A673 (cell line): Measurements from ENCODE around the gene FJX1. TPM values are rescaled to one million over a fixed set of nuclear protein-coding genes. Genes with fewer than 3 reads are reported as not detected.

ENCODE experiments used
- BruUV-seq: library from RNA; stranded (reverse); fragments of 400-500 nt; replicated peaks from 2 replicates; lab custom pipeline; 2021; lab: Mats Ljungman, UMichigan
- CTCF ChIA-PET: fragments of 300-600 bp; sonication (Branson Sonifier 250); formaldehyde crosslinking; loops from one replicate; lab custom pipeline; 2022; ENCODE audit warnings: antibody characterized with exemption; lab: Charles Lee
- POLR2A ChIA-PET: fragments of 300-600 bp; sonication (Branson Sonifier 250); formaldehyde crosslinking; loops from one replicate; lab custom pipeline; 2022; ENCODE audit warnings: antibody characterized with exemption; ENCODE audit not compliant: low non-redundant PET; lab: Charles Lee
- DNase-seq: peaks from one replicate; pipeline ENCODE4 v3.0.0-alpha.2; 2015; ENCODE audit warnings: low spot score
- H3K27ac ChIP-seq: fragments of 200-600 bp; sonication (generic); 2 replicates; pipeline ENCODE4 v1.5.1; 2016; ENCODE audit warnings: mixed run types, low read depth, mild to moderate bottlenecking, mixed read lengths, antibody characterized with exemption, low read length; ENCODE audit not compliant: poor library complexity, severe bottlenecking
- H3K27me3 ChIP-seq: fragments of 200-600 bp; sonication (generic); replicated peaks from 2 replicates; pipeline ENCODE4 v1.6.1; 2017; ENCODE audit warnings: mixed run types, low read depth, mild to moderate bottlenecking, mixed read lengths, antibody characterized with exemption, low read length; ENCODE audit not compliant: insufficient read depth, poor library complexity
- H3K36me3 ChIP-seq: fragments of 200-600 bp; sonication (generic); 2 replicates; pipeline ENCODE4 v1.6.1; 2016; ENCODE audit warnings: mixed run types, mild to moderate bottlenecking, mixed read lengths, antibody characterized with exemption, low read length; ENCODE audit not compliant: insufficient read depth, poor library complexity, severe bottlenecking
- H3K4me1 ChIP-seq: fragments of 200-600 bp; sonication (generic); 2 replicates; pipeline ENCODE4 v1.6.1; 2017; ENCODE audit warnings: mixed run types, mild to moderate bottlenecking, mixed read lengths, antibody characterized with exemption, low read length; ENCODE audit not compliant: insufficient read depth, poor library complexity, severe bottlenecking
- H3K4me3 ChIP-seq: fragments of 200-600 bp; sonication (generic); 2 replicates; pipeline ENCODE4 v1.5.1; 2016; ENCODE audit warnings: low read depth, mixed run types, mild to moderate bottlenecking, mixed read lengths, low read length; ENCODE audit not compliant: poor library complexity, severe bottlenecking
- H3K9me3 ChIP-seq: fragments of 200-600 bp; sonication (generic); 2 replicates; pipeline ENCODE4 v1.6.1; 2016; ENCODE audit warnings: mixed run types, low read depth, mild to moderate bottlenecking, mixed read lengths, antibody characterized with exemption, low read length; ENCODE audit not compliant: poor library complexity, severe bottlenecking
- EZH2 ChIP-seq: fragments of 200-600 bp; sonication (generic); IDR thresholded peaks from 2 replicates; pipeline ENCODE4 v1.6.1; 2017; ENCODE audit warnings: borderline replicate concordance, low read depth, mild to moderate bottlenecking, mixed read lengths, antibody characterized with exemption, low read length; ENCODE audit not compliant: poor library complexity, severe bottlenecking
- intact Hi-C: fragments of 100-400 bp; cut with micrococcal nuclease; formaldehyde crosslinking; loops from one replicate; pipeline ENCODE4 v1.10.0; 2022; ENCODE audit not compliant: unreplicated experiment
- total RNA-seq: library from RNA; stranded (reverse); gene quantifications from 2 replicates; pipeline ENCODE4 v1.2.3, GENCODE V29; 2021
- TF ChIP-seq, protein P1 (sequence below): fragments of 300-800, 200-600 bp; sonication (generic); conservative IDR thresholded peaks from 2 replicates; pipeline ENCODE4 v1.5.1; 2017; ENCODE audit warnings: low read depth, mild to moderate bottlenecking, antibody characterized with exemption, low read length, moderate library complexity, mixed read lengths

Gene FJX1
- total RNA-seq, 1 experiment from 2014 or later: 50.1 TPM

DNA sequence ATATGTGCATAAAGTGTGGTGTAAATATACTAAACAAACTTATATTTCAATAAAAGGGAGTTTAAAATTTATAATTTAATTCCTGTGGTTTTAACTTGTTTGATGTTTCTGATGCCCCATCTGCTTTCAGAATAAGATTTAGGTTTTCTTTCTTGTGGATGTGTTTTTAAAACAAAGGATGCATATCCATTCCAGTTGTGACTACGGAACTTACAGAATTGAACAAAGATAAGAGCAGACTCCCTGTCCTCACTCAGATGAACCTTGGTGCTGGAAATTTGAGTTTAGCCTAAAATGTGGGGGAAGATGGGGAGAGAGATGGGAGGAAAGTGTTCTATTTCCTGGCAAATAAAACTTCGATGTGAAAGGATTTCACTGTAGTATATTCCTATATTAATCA lies 2.5 kb downstream of the FJX1 start:
- peak; percentile 40 for DNase-seq
- intact Hi-C loops: loop anchor here (1.0 to 5.0 kb wide), 2 partner anchors 42 to 322 kb away; partner anchors contain the start of genes LDLRAD3 and TRIM44
- Histone ChIP-seq H3K27ac (peak overlapping the region; percentile 72), H3K9me3 (no peaks in the 10 kb centered on the region), H3K4me3 (peak overlapping the region; percentile 56), H3K36me3 (no peaks in the 10 kb centered on the region), H3K4me1 (peaks cover 76% of the 10 kb centered on the region), H3K27me3 (no peaks in the 10 kb centered on the region)
- no TSS peak for BruUV-seq
- CTCF ChIA-PET: interaction anchor here (3.9 kb wide), 1 partner anchor 201 kb away, joined by 41 read pairs; no protein-coding TSS in a partner anchor
- TF ChIP-seq, protein P1, sequence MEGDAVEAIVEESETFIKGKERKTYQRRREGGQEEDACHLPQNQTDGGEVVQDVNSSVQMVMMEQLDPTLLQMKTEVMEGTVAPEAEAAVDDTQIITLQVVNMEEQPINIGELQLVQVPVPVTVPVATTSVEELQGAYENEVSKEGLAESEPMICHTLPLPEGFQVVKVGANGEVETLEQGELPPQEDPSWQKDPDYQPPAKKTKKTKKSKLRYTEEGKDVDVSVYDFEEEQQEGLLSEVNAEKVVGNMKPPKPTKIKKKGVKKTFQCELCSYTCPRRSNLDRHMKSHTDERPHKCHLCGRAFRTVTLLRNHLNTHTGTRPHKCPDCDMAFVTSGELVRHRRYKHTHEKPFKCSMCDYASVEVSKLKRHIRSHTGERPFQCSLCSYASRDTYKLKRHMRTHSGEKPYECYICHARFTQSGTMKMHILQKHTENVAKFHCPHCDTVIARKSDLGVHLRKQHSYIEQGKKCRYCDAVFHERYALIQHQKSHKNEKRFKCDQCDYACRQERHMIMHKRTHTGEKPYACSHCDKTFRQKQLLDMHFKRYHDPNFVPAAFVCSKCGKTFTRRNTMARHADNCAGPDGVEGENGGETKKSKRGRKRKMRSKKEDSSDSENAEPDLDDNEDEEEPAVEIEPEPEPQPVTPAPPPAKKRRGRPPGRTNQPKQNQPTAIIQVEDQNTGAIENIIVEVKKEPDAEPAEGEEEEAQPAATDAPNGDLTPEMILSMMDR: no peak
- TF ChIP-seq EZH2: no peak
- POLR2A ChIA-PET: no interaction called here

DNA sequence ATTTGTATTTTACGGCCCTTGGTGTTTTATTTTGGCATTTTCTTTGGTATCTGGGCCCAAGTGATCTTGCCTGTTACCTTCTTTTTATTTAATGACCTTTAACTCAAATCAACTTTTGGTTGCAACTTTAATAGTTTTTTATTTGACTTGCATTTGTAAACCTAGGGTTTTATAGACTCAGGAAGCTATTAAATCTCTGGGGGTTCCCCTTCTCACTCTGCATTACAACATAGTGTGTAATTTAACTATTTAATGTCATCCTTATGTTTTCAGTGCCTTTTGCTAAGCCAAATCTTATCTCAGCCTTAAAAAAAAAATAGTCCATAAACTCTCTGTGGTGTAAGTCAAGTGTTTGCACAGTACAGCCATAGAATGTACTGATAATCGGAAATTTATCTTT lies 3.4 kb downstream of the FJX1 start:
- Histone ChIP-seq H3K4me3 (peak overlapping the region; percentile 56), H3K36me3 (no peaks in the 10 kb centered on the region), H3K9me3 (no peaks in the 10 kb centered on the region), H3K27ac (peak overlapping the region; percentile 72), H3K4me1 (peaks cover 67% of the 10 kb centered on the region), H3K27me3 (no peaks in the 10 kb centered on the region)
- no TSS peak for BruUV-seq
- CTCF ChIA-PET: interaction anchor here (0.9 to 1.0 kb wide), 2 partner anchors 200 to 637 kb away, joined by 4 to 16 read pairs; no protein-coding TSS in a partner anchor
- POLR2A ChIA-PET: interaction anchor here (0.5 kb wide), 1 partner anchor 299 kb away, joined by 3 read pairs; no protein-coding TSS in a partner anchor
- no peak for TF ChIP-seq EZH2
- TF ChIP-seq, protein P1: no peak
- intact Hi-C loops: loop anchor here (1.0 to 5.0 kb wide), 2 partner anchors 41 to 321 kb away; partner anchors contain the start of genes LDLRAD3 and TRIM44
- peak; percentile 94 for DNase-seq

DNA sequence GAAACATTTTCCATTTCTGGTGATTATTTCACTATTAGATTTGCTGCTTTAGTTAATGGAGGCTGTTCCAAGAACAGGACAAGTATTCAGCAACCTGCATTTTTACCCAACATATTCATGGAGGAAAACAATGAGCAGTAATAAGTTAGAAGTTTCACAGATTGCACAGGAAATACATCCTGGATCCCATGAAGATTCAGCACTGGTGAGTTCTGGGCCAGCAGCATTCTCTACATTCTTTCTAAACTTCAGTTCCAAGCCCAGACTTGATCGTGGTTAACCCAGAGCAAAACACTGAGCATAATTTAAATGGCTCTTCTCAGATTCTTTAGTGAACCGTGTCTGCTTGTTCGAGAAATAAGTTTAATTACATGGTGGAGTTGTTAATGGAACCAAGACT lies 3.8 kb downstream of the FJX1 start:
- DNase-seq: peak; percentile 82
- intact Hi-C loops: loop anchor here (5.0 kb wide), 1 partner anchor 320 kb away; the partner anchor contains the start of gene LDLRAD3
- Histone ChIP-seq H3K9me3 (no peaks in the 10 kb centered on the region), H3K4me3 (peak overlapping the region; percentile 56), H3K4me1 (peaks cover 63% of the 10 kb centered on the region), H3K36me3 (no peaks in the 10 kb centered on the region), H3K27me3 (no peaks in the 10 kb centered on the region), H3K27ac (peak overlapping the region; percentile 72)
- POLR2A ChIA-PET: no interaction called here
- BruUV-seq: no TSS peak
- TF ChIP-seq EZH2: no peak
- TF ChIP-seq, protein P1: no peak
- CTCF ChIA-PET: interaction anchor here (0.9 to 1.0 kb wide), 2 partner anchors 200 to 637 kb away, joined by 4 to 16 read pairs; no protein-coding TSS in a partner anchor
